Urinary bladder (tissue), 4 donors: ENCODE measurements around the gene RYR3. TPM values are rescaled to one million over a fixed set of nuclear protein-coding genes. Genes with fewer than 3 reads are reported as not detected.

ENCODE experiments used
- DNase-seq: peaks from one replicate; pipeline ENCODE4 v3.0.0-alpha.2; 2015; ENCODE audit errors: extremely low spot score
- H3K27ac ChIP-seq: one replicate; pipeline ENCODE4 v1.5.1; 2013; ENCODE audit warnings: low read depth, mild to moderate bottlenecking, moderate library complexity
- H3K36me3 ChIP-seq: one replicate; pipeline ENCODE4 v1.6.1; 2013; ENCODE audit warnings: mild to moderate bottlenecking, moderate library complexity; ENCODE audit not compliant: insufficient read depth
- H3K4me1 ChIP-seq: one replicate; pipeline ENCODE4 v1.6.1; 2013; ENCODE audit warnings: mild to moderate bottlenecking, moderate library complexity; ENCODE audit not compliant: insufficient read depth
- H3K4me3 ChIP-seq: one replicate; pipeline ENCODE4 v1.5.1; 2013; ENCODE audit warnings: low read depth, low read length
- WGBS: extraction: QIAGEN DNeasy Blood & Tissue Kit; methylation state at CpG from one replicate; pipeline ENCODE4 v1.1.7; 2013; 5-methylcytosine and 5-hydroxymethylcytosine counted together
- polyA plus RNA-seq: library from polyadenylated mRNA; stranded (reverse); fragments of 200-250 nt; gene quantifications from one replicate; pipeline ENCODE4 v1.2.3, GENCODE V29; 2013
- total RNA-seq: library from RNA; depleted of rRNA; stranded (reverse); fragments of >200 nt; gene quantifications from one replicate; pipeline ENCODE4 v1.2.3, GENCODE V29; 2014
- donor health status: healthy with polysubstance abuse.
- donor health status: healthy.

Gene RYR3
- total and polyA plus RNA-seq, 2 donors = 5.1 to 10.5 TPM

DNA sequence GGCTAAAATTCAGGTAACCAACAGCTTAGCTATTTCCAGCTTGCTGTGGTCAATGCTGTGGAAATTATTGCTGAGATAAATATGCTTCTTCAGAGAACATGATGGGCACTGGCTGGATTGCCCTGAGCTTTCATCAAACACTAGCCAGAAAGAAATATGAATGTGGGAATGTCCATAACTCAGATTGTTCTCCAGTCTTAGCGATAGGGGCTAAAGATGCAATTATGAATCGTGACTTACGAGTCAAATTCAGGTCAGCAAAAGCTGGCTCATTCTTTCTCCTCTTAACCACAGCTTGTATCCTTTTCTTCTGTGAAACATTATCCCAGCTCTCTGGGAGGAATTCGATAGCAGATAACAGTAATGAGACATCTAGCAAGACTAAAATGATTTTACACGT is 307.6 kb downstream of the RYR3 start:
- Histone ChIP-seq H3K4me3 (no peak overlapping the region), H3K4me1 (no peaks in the 10 kb centered on the region), H3K27ac (no peak overlapping the region), H3K36me3 (no peaks in the 10 kb centered on the region)
- no peak for DNase-seq
- WGBS = 68% methylated on average over 5 of the region's 5 CpGs

DNA sequence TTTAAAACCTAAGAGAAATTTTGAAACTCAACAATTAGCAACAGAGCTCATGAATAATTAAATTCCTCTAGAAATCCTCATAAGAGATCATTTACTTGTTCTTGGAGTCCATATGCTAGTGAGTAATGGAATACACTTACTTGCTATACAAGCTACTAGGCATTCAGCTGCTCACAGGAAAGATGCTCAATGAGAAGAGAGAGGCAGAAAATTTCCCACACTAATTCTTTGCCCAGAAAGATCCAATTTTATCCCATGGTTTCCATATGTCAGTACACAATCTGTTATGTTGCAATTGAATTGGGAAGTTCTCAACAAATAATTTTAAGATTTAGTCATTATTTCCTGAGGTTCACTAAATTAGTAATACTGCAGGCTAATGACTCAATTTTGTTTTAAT is 310.4 kb downstream of the RYR3 start:
- no peak overlapping the region for H3K27ac ChIP-seq
- H3K4me3 ChIP-seq = no peak overlapping the region
- H3K4me1 ChIP-seq = no peaks in the 10 kb centered on the region
- H3K36me3 ChIP-seq = no peaks in the 10 kb centered on the region
- DNase-seq = no peak

DNA sequence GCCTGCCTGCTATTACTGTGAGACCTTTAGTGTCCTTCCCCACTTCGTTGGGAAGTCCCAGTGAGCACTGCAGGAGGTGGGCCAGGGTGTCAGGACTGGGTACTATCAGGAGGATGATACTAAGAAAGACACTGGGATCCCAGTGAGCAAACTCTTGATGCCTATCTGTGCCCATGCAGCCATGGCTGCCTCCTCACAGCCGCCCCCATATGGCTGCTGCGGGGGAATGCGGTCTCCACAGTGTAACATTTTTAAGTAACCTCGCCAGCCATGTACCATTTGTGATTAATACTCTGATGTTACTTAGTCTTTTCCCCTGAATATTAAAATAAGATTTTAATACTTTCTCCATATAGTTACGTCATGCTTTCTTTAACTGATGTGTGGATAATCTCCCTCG is 312.2 kb downstream of the RYR3 start:
- Histone ChIP-seq H3K36me3 (no peaks in the 10 kb centered on the region), H3K4me1 (no peaks in the 10 kb centered on the region), H3K4me3 (no peak overlapping the region), H3K27ac (no peak overlapping the region)
- WGBS = 89% methylated on average over 7 of the region's 7 CpGs
- DNase-seq = no peak

DNA sequence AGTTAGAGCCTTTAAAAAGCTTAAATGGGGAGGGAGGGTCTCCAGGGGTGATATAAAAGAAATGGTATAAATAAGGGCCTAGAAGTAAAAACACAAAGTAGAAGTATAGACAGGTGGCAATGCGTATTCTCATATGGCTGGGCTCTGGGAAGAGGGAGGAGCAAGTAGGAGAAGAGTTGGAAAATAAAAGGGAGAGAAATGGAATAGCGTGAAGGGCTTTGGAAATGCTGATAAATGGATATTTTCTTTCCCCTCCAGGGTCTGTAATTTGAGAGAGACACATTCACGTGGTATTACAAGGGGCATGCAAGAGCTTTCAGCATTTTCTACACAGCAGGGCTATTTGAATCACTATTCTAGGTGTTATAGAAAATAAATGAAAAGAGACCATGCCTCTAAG is 313.7 kb downstream of the RYR3 start:
- no peaks in the 10 kb centered on the region for H3K4me1 ChIP-seq
- WGBS = 61% methylated on average over 3 of the region's 3 CpGs
- no peak overlapping the region for H3K27ac ChIP-seq
- no peak for DNase-seq
- H3K36me3 ChIP-seq = no peaks in the 10 kb centered on the region
- H3K4me3 ChIP-seq = no peak overlapping the region

DNA sequence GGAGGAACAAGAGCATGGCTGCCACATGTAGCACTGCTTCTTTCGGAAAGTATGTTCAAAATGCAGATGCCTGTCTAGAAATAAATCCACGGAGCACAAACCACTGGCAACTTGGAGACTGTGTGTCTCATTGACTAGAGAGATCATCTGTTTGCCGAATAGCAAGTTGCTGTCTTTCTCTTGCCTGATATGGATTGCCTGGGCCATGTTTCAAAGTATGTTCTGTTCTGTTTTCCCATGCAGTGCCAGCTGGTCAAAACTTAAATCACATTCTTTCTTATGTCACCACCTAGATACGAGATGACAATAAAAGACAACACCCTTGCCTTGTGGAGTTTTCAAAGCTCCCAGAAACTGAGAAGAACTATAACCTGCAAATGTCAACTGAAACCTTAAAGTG is 318.9 kb downstream of the RYR3 start:
- Histone ChIP-seq H3K4me3 (no peak overlapping the region), H3K4me1 (no peaks in the 10 kb centered on the region), H3K36me3 (no peaks in the 10 kb centered on the region), H3K27ac (no peak overlapping the region)
- no peak for DNase-seq
- WGBS = 75% methylated on average over 4 of the region's 4 CpGs

DNA sequence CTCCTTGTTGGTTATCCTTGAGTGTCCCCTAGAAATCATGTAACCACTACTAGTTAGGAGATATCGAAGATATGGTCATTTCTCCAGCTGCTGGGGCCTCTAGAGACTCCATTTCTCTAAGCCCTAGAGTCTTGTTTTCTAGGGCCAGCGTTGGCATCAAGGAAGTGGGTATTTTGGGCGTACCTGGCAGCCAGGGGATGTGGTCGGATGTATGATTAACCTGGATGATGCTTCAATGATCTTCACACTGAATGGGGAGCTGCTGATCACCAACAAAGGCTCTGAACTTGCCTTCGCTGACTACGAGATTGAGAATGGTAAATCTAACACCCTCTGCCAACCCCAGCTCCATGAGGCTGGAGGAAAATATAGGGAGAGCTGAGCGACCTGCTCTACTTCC is 325.5 kb downstream of the RYR3 start:
- no peaks in the 10 kb centered on the region for H3K4me1 ChIP-seq
- 86% methylated on average over 7 of the region's 7 CpGs for WGBS
- no peak overlapping the region for H3K27ac ChIP-seq
- no peak overlapping the region for H3K4me3 ChIP-seq
- DNase-seq = no peak
- no peaks in the 10 kb centered on the region for H3K36me3 ChIP-seq

DNA sequence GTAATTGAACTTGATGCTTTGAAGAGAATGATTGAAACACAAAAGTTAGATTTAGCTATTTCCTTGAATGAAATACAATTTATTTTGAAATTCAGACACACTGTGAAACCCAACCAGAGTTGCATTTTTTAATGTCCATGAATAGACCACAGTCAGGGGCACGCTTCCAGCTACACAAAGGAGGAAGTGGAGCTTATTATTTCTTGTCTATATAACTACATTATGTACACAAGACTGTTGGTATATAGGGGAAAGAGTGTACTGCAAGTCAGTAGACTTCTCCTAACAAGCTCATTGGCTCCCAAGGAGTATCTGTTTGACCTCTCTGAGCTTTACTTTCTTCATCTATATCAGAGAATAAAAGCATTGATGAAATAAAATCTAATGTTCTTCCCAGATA is 326.2 kb downstream of the RYR3 start:
- Histone ChIP-seq H3K4me3 (no peak overlapping the region), H3K27ac (no peak overlapping the region), H3K36me3 (no peaks in the 10 kb centered on the region), H3K4me1 (no peaks in the 10 kb centered on the region)
- no peak for DNase-seq
- WGBS = 69% methylated on average over 1 of the region's 1 CpG

DNA sequence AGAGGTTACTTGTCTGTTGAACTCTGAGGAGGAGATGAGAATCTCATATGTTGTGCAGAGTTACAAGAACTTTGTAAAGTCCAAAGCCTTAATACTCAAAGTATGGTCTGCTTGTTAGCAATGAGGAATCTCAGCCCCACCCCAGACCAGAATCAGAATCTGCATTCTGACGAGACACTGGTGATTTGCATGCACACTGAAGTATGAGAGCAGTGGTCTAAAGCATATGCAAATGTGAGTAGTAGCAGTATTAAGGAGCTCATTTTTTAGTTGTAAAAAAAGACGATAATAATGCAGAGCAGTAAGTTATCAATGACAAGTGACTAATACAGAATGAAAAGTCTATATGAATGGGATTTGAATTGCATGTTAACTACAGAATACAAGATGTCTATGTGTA is 327.7 kb downstream of the RYR3 start:
- 87% methylated on average over 2 of the region's 2 CpGs for WGBS
- Histone ChIP-seq H3K36me3 (no peaks in the 10 kb centered on the region), H3K27ac (no peak overlapping the region), H3K4me3 (no peak overlapping the region), H3K4me1 (no peaks in the 10 kb centered on the region)
- no peak for DNase-seq

DNA sequence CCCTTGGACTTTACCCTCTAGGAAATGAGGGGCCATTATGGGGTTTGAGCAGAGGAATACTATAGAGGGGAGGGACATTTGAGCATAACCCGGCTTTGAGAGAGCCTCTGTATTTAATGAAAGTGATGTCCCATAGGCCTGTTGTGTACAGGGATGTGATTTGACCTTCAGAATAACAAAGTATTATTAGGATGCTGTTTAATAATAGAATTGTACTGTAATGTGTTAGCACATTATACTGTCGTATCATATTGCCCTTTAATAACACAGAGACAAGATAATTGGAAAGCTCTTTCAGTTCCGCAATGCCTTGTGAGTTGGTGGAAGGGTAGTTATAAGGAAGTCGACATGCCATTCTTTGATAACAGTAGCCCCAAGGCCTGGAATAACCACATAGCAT is 328.3 kb downstream of the RYR3 start:
- Histone ChIP-seq H3K4me1 (no peaks in the 10 kb centered on the region), H3K4me3 (no peak overlapping the region), H3K27ac (no peak overlapping the region), H3K36me3 (no peaks in the 10 kb centered on the region)
- no peak for DNase-seq
- WGBS = 90% methylated on average over 4 of the region's 4 CpGs

DNA sequence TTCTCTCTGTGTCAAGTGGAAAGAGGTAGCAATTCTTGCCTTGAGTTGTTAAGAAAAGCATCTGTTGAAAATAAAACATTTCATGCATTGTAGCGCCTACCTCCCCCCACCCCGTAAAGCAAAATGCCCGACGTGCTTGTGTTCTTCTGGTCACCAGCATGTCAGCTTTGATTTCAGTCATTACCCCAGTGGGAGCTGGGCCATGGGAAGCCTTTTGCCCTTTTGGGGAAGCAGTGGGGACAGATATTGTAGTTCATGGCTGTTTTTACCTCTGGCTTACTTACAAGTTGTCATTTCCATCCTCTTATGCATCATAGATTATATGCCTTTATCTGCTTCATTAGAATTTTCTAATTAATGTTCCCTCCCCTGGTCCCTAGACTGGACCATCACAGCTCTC is 328.7 kb downstream of the RYR3 start:
- no peak overlapping the region for H3K27ac ChIP-seq
- 85% methylated on average over 4 of the region's 4 CpGs for WGBS
- H3K4me1 ChIP-seq = no peaks in the 10 kb centered on the region
- DNase-seq = no peak
- no peaks in the 10 kb centered on the region for H3K36me3 ChIP-seq
- no peak overlapping the region for H3K4me3 ChIP-seq

DNA sequence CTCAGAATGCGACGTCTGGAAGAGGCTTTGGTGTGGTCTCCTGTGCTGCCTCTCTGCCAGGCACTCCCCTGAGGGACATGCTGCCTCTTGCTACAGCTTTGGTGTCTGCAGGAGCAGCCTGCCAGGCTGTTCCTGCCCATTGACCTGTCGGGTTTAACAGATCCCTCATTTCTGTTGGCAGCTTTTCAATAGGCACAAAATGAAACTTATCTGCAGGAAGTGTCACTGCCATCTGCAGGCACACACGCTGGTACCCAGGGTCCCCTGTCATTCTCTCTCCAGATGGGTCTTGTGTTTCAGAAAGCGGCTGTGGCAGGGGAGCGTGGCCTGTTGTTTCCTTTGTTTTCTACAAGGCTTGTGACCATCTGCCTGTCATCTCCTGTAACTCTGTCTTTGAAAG is 329.2 kb downstream of the RYR3 start:
- Histone ChIP-seq H3K4me1 (no peaks in the 10 kb centered on the region), H3K4me3 (no peak overlapping the region), H3K36me3 (no peaks in the 10 kb centered on the region), H3K27ac (no peak overlapping the region)
- WGBS = 45% methylated on average over 6 of the region's 6 CpGs
- no peak for DNase-seq

DNA sequence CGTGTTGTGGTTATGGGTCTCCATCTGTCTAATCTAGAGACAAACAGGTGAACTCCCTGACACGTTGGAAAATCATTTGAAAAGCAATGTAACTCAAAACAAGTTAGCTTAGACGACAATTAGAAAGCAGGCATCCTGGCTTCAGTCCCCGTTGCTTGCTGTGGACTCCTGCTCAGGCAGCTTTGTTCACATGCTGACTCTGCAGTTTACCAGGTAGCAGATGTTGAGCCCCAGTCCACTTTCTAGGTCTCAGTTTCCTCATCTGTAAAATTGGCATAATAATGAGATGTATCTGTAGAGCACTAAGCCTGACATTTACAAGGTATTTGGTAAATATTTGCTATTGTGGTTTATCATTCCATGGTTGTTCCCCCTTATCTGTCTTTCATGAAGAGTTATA is 330.3 kb downstream of the RYR3 start:
- Histone ChIP-seq H3K36me3 (no peaks in the 10 kb centered on the region), H3K27ac (no peak overlapping the region), H3K4me1 (no peaks in the 10 kb centered on the region), H3K4me3 (no peak overlapping the region)
- 82% methylated on average over 4 of the region's 4 CpGs for WGBS
- no peak for DNase-seq

DNA sequence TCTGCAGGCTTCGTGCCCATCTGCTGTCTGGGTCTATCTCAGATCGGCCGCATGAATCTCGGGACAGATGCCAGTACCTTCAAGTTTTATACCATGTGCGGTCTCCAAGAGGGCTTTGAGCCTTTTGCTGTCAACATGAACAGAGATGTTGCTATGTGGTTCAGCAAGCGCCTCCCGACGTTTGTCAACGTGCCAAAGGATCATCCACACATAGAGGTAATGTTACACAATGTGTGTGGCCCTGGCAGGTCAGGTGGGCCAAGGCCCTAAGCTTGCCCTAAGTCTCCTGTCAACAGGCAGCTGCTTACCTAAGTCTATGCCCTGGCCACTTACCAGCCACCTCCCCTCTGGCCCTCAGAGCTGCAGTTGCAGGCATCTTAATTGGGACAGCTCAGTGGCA is 333.5 kb downstream of the RYR3 start:
- no peak for DNase-seq
- 82% methylated on average over 9 of the region's 9 CpGs for WGBS

DNA sequence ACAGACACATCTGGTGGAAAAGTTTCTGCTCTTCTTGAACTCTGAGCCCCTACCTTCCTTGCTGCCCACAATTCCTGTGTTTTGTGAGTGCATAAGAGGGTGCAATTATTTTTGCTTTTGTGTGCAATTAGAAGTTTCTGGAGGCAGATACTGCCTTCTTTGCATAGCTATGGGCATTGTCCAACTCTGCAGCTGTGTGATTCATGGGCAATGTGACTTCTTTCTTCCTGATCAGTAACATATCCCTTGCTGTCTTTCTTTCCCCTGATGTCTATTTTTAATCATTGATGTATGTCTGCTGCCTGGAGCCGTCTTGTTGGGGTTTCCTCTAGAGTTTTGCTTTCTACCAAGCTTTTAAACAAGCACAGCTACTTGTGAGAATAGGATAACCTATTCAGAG is 336.0 kb downstream of the RYR3 start:
- WGBS = 63% methylated on average over 1 of the region's 1 CpG
- no peak for DNase-seq
- no peak overlapping the region for H3K27ac ChIP-seq
- no peaks in the 10 kb centered on the region for H3K4me1 ChIP-seq
- no peaks in the 10 kb centered on the region for H3K36me3 ChIP-seq
- no peak overlapping the region for H3K4me3 ChIP-seq

More for the DNA sequence above, 333.5 kb downstream of the RYR3 start:
- Histone ChIP-seq H3K4me3 (no peak overlapping the region), H3K36me3 (no peaks in the 10 kb centered on the region), H3K4me1 (no peaks in the 10 kb centered on the region), H3K27ac (no peak overlapping the region)

DNA sequence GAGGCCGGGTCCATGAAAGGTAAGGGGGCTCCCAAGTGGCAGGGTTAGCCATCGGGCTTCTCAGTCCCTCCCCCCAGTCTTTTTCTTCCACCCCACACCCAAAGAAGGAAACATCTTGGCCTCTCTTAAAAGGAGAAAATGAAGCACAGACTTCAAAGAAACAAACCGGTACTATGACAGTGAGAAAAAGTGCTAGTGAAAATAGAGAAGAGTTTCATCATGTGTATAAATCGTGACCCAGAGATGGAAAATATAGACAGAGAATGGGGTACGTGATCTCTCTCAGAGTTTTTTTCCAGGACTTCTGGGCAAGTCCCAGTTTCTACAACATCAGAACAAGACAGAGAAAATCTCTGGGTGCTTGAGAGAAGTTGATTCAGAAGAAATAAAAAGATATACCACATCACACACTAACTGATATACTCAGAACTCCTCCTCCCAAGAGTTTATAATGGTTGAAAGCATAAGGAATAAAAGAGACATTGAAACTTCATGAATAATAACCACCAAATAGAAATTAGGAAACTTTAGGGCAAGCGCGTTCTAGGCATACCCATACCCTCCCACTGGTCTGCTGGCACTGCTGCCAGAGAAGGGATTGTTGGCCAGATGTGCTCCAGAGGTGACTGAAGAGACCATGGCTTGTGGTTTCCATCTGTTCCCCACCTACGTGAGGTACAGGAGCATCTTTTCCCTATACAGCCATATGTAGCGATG is 338.6 kb downstream of the RYR3 start:
- H3K4me3 ChIP-seq = no peak overlapping the region
- no peak overlapping the region for H3K27ac ChIP-seq
- no peak for DNase-seq
- no peaks in the 10 kb centered on the region for H3K4me1 ChIP-seq
- H3K36me3 ChIP-seq = no peaks in the 10 kb centered on the region
- 87% methylated on average over 9 of the region's 9 CpGs for whole genome bisulfite sequencing
